HepG2 (cell line): Measurements from ENCODE around the gene OTOP2. TPM values are rescaled to one million over a fixed set of nuclear protein-coding genes. Genes with fewer than 3 reads are reported as not detected.
A peak's percentile ranks its signal among the peaks of the same experiment; 100 is the strongest.

Experiments used
- CBX5 ChIP-seq: sonication (generic); formaldehyde crosslinking; IDR thresholded peaks from 2 replicates; pipeline ENCODE4 v1.4.0; 2020; ENCODE audit warnings: missing genetic modification reagents, borderline replicate concordance
- HMGXB4 ChIP-seq, 2 experiments: sonication (generic) in 1 of 2; formaldehyde crosslinking in 1 of 2; IDR thresholded peaks; 2 replicates each; pipeline versions ENCODE4 v1.4.0 to v1.6.1; 2018 to 2020; ENCODE audit warnings: missing genetic modification reagents in 2 of 2, borderline replicate concordance in 1 of 2, low read depth in 1 of 2, mild to moderate bottlenecking in 1 of 2, missing biosample characterization in 1 of 2
- JUND ChIP-seq: sonication (generic); formaldehyde crosslinking; IDR thresholded peaks from 2 replicates; pipeline ENCODE4 v1.8.0; 2022; ENCODE audit warnings: mild to moderate bottlenecking, missing genetic modification reagents
- NR2F1 ChIP-seq, 2 experiments: fragments of 450-650 bp in 1 of 2; formaldehyde crosslinking in 1 of 2; IDR thresholded peaks; 2 replicates each; pipeline versions ENCODE4 v1.5.0 to v1.6.1; 2016 to 2020; ENCODE audit warnings: mild to moderate bottlenecking in 1 of 2, missing compliant biosample characterization in 1 of 2, missing genetic modification reagents in 1 of 2, moderate library complexity in 1 of 2
- PATZ1 ChIP-seq: sonication (generic); formaldehyde crosslinking; IDR thresholded peaks from 2 replicates; pipeline ENCODE4 v1.4.0; 2020; ENCODE audit warnings: missing genetic modification reagents
- SMAD3 ChIP-seq: sonication (generic); formaldehyde crosslinking; IDR thresholded peaks from 2 replicates; pipeline ENCODE4 v1.4.0; 2020; ENCODE audit warnings: missing genetic modification reagents
- U2AF2 ChIP-seq: fragments of 200-400 bp; formaldehyde crosslinking; IDR thresholded peaks from 2 replicates; pipeline ENCODE4 v1.6.1; 2017; ENCODE audit warnings: low read depth, mild to moderate bottlenecking, low read length
- ZBTB10 ChIP-seq: sonication (generic); formaldehyde crosslinking; IDR thresholded peaks from 2 replicates; pipeline ENCODE4 v1.4.0; 2020; ENCODE audit warnings: missing genetic modification reagents, borderline replicate concordance
- ZNF318 ChIP-seq: sonication (generic); formaldehyde crosslinking; IDR thresholded peaks from 2 replicates; pipeline ENCODE4 v1.4.0; 2020; ENCODE audit warnings: mild to moderate bottlenecking, missing genetic modification reagents
- ZNF749 ChIP-seq: sonication (generic); formaldehyde crosslinking; IDR thresholded peaks from 2 replicates; pipeline ENCODE4 v1.8.0; 2022; ENCODE audit warnings: mild to moderate bottlenecking, missing genetic modification reagents, moderate library complexity, borderline replicate concordance
- ZNF782 ChIP-seq: sonication (generic); formaldehyde crosslinking; IDR thresholded peaks from 2 replicates; pipeline ENCODE4 v1.4.0; 2020; ENCODE audit warnings: missing genetic modification reagents, mild to moderate bottlenecking, borderline replicate concordance
- polyA plus RNA-seq, 8 experiments: library from polyadenylated mRNA; depleted of rRNA in 3 of 8; stranded (reverse) in 7 of 8; unstranded in 1 of 8; fragments of >200 nt; fragmentation: Illumina TruSeq in 4 of 8; extraction: Trizol in 4 of 8; gene quantifications; 2 replicates each; pipeline versions ENCODE4 v1.2.1 to v1.2.3, GENCODE V29; 2011 to 2016; ENCODE audit warnings: low read depth in 4 of 8, missing spikeins in 1 of 8, mixed read lengths in 1 of 8; ENCODE audit not compliant: insufficient read depth in 1 of 8
- total RNA-seq, 5 experiments: library from RNA; depleted of rRNA; stranded (reverse); fragments of >200 nt; fragmentation: Illumina TruSeq; extraction: Trizol; gene quantifications; 2 replicates each; pipeline ENCODE4 v1.2.3, GENCODE V29; 2016; ENCODE audit warnings: low read depth in 1 of 5

Gene OTOP2
- total and polyA plus RNA-seq, 2 of the 13 experiments (the other 11 are each of a cell fraction or from before 2014, with no cell fraction given) = not detected

GRCh38 chr17:74972107-74972972, 48.3 kb downstream of the OTOP2 start, which contains the start of gene HID1 (continued):
- TF ChIP-seq ZNF318 (CRISPR knock-in tag) (no peak), NR2F1 (CRISPR knock-in tag; IDR thresholded peaks at IDR 0.05) (no peak), PATZ1 (peak; percentile 87), CBX5 (no peak), ZBTB10 (CRISPR knock-in tag) (peak; percentile 44; the same call in 1 of the 2 replicates), ZNF782 (CRISPR knock-in tag) (no peak), ZNF749 (CRISPR knock-in tag) (peak; percentile 10; the same call in 1 of the 2 replicates), HMGXB4 (CRISPR knock-in tag; IDR thresholded peaks at IDR 0.05; ENCODE audit: borderline replicate concordance in 1 of 2, low read depth in 1 of 2) (0 out of 4 replicates have a peak, but pooled peaks have one; percentile 43 to 73), SMAD3 (CRISPR knock-in tag) (0 out of 2 replicates have a peak, but pooled peaks have one; percentile 8), U2AF2 (no peak), JUND (CRISPR knock-in tag) (0 out of 2 replicates have a peak, but pooled peaks have one; percentile 34)
